Activated CD8-positive, alpha-beta memory T cell treated with anti-CD3 and anti-CD28 coated beads, Interleukin-2, amount 50 U/mL, for 48 hours (primary cell): Measurements from ENCODE around the gene URAD.
"Not testable (repeated sequence)": the region's sequence is repeated elsewhere in the genome, so short reads cannot be mapped to it uniquely, and the experiment has no call there.

Source experiments
- DNase-seq: peaks from one replicate; pipeline ENCODE4 v3.0.0-alpha.2; 2020

Gene URAD

DNA sequence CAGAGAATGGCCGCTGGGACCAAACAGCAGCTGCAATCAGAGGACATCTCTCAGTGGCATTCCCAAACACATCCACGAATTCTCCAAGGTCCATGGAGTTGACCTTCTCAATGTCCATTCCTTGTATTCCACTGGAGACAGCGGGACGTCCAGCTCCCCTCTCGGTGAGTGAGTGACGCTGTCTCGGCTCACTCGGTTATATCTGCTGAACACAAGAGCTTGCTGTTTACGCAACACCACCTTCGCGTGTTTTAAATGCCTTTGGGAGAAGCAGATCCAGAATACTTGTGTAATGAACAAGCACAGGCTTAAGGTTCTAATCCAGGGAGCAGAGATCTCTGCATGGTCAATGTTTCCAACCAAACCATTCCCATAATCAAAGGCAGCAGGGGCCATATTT, at the start of gene URAD:
TSS of gene URAD (minus strand) at position 174 of the 400 bp plus-strand sequence. CDS start at position 118, 56 bp downstream.
- no peak for DNase-seq

GRCh38 chr13:28037399-28037798, 48.9 kb upstream of the URAD start:
- DNase-seq = no peak

DNA sequence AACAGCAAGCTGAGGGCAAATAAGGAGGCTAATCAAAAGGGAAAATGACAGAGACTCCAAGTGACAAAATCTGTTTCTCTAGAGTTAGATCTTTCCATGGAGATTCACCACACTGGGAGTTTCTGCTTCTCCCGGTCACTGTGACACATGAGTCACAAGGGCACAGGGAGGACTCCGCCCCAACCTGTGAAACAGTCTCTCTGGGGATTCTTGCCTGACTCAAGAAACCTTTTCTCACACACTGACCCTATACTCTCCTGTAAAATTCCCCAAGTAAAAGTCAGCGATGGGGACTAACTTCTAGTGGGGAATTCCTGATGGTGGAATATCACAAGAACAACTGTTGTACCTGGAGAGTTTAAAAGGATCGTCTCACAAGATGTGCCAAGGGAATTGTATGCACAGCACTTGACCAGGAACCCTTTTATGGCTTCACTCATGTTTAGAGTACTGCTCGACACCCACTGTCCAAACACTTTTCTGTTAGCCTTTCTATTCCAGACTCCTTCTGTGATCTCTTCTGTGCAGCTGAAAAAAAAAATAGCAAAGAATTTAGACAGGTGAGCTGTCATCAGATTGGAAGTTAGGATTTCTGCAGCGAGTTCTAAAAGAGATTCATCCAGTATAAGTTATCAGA, 46.8 kb upstream of the URAD start:
- DNase-seq = no peak

GRCh38 chr13:28033894-28034655, 45.6 kb upstream of the URAD start:
- DNase-seq = no peak

GRCh38 chr13:28032438-28032837, 43.9 kb upstream of the URAD start:
- DNase-seq = not testable (repeated sequence)

GRCh38 chr13:28031896-28032288, 43.4 kb upstream of the URAD start:
- DNase-seq = no peak

GRCh38 chr13:28031220-28031895, 42.9 kb upstream of the URAD start:
- DNase-seq = no peak

GRCh38 chr13:28027607-28028364, 39.3 kb upstream of the URAD start:
- no peak for DNase-seq

DNA sequence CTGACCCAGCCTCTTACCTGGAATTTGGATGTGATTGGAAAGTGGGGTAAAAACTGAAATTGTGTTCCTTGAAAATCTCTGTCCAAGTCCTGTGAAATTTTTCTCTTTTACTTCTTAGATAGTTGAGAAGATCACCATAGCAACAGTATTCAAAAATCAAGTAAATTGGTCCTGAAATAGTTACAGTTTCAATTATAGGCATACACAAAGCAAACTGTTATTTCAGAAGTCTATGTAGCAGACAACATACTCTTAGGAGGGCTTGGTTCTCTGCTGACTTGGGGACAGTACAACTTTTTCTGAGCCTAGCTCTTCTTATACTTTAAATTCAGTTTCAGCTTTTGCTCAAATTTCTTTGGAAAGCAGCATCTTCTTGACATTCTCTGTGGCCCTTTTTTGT, 38.6 kb upstream of the URAD start:
- no peak for DNase-seq

DNA sequence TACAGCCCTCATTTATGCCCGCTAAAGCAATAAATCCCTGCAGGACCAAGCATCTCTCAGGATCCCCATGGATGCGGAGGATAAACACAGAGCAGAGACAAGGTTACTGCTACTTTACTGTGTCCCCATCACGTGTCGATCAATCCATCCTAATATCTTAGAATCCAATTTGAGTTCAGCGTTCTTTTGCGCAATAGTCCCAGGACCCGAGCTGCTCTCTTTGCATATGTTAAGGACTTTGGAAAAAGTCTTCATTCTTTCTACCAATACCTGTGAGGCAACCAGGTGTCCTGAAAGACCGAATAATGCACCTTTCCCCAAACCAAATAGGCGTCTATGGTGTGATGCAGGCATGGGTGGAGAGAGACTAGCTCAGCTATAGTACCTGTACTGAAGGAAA, 38.0 kb upstream of the URAD start:
- DNase-seq = no peak

- DNase-seq = no peak
These were observed 34.5 kb upstream of the URAD start for GRCh38 chr13:28022848-28023518.

- DNase-seq = no peak
These were observed 25.8 kb upstream of the URAD start for GRCh38 chr13:28014301-28014700.

- no peak for DNase-seq
These were observed 25.0 kb upstream of the URAD start for GRCh38 chr13:28013482-28013881.

GRCh38 chr13:28012896-28013295, 24.4 kb upstream of the URAD start:
- no peak for DNase-seq

- no peak for DNase-seq
These were observed 23.9 kb upstream of the URAD start for GRCh38 chr13:28012383-28012782.

DNA sequence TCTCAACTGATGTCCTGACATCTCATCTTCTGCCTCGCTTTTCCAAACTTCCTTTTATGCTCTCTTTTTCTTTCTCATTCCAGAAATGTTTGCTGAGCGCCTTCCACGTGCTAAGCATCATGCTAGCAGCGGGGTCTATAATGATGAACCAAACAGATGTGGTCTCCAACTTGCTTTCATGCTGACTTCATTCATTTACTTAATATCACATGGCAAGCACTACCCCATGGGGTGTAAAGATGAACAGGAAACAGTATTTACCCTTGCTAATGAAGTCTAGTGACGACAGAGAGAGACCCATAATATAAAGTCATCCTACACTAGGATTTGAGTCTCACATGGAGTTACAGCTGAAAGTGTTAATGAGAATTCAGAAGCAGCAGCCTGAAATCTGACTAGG, 21.6 kb upstream of the URAD start:
- DNase-seq = no peak

GRCh38 chr13:28005016-28005415, 16.5 kb upstream of the URAD start:
- not testable (repeated sequence) for DNase-seq

- no peak for DNase-seq
These were observed 14.6 kb upstream of the URAD start for GRCh38 chr13:28002886-28003698.

- DNase-seq = no peak
These were observed 13.5 kb upstream of the URAD start for GRCh38 chr13:28001837-28002473.

DNA sequence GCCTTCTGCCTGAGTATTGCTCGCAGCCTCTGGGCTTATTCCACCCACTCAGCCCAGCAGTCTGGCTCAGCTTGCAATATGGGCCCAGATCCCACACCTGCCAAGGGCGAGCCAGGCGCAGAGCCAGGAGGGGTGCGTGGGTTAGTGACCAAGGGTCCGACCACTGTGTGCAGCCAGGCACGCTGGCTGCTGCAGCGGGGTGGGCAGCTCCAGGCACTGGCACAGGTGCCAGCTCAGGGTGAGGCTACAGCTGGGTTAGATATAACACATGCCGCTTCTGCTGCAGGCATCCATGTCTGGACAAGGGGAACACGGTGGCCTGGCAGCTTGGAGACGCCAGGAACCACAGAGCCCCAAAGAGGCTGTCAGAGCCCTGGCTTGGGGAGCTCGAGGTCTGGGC, 12.6 kb upstream of the URAD start:
- no peak for DNase-seq

GRCh38 chr13:28000567-28000966, 12.1 kb upstream of the URAD start:
- no peak for DNase-seq
